Suppressor macrophage (primary cell): Measurements from ENCODE around the gene TPP1.
A peak's percentile ranks its signal among the peaks of the same experiment; 100 is the strongest.

ENCODE experiments used
- DNase-seq, 4 experiments: peaks; one replicate each; pipeline ENCODE4 v3.0.0-alpha.2; 2020 to 2022

TPP1 gene

GRCh38 chr11:6646918-6647679, 27.9 kb upstream of the TPP1 start:
- DNase-seq = peak; percentile 31 to 64 (median 57)

GRCh38 chr11:6646576-6646917, 27.3 kb upstream of the TPP1 start:
- DNase-seq = no peak

- peak; percentile 45 to 69 (median 64) for DNase-seq
Observed at GRCh38 chr11:6646071-6646470, 26.8 kb upstream of the TPP1 start.

- DNase-seq = no peak
Observed at GRCh38 chr11:6642957-6643356, 23.7 kb upstream of the TPP1 start.

DNA sequence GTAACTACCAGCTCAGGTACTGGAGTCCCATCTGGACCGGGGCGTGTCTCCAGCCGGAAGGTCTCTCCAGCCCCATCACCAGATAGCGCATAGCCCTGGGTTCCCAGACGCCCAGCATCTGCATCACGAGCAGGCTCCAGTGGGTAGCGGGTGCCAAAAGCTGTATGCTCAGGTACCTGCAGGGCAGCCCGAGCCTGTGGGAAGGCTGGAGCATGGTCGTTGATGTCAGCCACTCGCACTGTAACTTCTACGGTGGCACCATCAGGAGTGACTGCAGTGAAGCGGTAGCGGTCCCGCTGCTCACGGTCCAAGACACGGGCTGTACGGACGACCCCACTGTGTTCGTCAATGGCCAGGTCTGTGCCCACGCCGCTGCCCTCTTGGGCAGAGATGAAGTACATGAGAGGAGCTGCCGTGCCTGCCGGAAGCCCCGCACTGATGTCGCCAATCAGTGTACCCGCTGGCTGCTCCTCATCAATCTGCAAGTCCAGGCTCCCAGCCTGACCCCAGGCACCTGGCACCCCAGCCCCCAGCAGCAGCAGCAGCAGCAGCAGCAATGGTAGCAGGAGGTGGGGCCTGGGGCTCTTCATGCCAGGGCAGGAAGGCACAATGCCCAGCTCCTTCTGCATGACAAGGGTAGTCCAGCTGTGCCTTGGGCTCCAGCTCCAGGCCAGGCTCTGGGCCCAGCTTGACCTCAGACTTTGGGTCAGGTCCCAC, 21.9 kb upstream of the TPP1 start:
- DNase-seq = no peak

DNA sequence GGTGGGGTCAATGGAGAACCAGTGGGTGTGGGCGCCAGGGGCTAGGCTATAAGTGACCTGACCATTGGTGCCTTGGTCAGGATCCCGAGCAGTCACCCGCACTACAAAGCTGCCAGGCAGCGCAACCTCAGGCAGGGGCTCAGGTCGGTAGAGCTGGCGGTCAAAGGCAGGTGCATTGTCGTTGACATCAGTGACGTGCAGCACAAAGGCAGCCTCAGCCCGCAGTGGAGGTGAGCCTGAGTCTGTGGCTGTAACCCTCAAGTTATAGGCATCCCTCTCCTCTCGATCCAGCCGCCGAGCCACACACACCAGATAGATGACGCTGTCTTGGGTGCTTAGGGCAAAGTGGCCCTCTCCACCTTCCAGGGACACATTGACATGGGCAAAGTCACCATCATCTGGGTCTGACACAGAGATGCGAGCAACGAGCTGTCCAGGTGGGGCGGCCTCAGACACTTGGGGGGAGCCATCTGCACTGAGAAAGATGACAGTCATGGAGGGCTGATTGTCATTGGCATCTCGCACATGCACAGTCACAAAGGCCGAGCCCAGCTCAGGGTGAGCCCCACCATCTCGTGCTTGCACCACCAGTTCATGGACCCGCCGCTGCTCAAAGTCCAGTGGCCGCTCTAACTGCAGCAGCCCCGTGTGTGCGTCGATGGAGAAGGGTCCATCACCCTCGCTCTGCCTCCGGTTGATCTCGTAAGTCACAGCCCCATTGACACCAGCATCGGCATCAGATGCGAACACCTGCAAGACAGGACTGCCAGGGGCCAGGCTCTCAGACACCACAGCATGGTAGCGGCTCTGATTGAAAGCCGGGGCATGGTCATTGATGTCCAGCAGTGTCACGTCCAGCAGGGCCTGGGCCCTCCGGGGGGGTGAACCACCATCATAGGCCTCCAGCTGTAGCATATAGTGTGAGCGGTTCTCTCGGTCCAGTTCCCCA, 21.1 kb upstream of the TPP1 start:
- DNase-seq = no peak

GRCh38 chr11:6638429-6638828, 19.2 kb upstream of the TPP1 start:
- no peak for DNase-seq

- no peak for DNase-seq
Observed at GRCh38 chr11:6637871-6638270, 18.6 kb upstream of the TPP1 start.

GRCh38 chr11:6636480-6636879, 17.3 kb upstream of the TPP1 start:
- DNase-seq = no peak

DNA sequence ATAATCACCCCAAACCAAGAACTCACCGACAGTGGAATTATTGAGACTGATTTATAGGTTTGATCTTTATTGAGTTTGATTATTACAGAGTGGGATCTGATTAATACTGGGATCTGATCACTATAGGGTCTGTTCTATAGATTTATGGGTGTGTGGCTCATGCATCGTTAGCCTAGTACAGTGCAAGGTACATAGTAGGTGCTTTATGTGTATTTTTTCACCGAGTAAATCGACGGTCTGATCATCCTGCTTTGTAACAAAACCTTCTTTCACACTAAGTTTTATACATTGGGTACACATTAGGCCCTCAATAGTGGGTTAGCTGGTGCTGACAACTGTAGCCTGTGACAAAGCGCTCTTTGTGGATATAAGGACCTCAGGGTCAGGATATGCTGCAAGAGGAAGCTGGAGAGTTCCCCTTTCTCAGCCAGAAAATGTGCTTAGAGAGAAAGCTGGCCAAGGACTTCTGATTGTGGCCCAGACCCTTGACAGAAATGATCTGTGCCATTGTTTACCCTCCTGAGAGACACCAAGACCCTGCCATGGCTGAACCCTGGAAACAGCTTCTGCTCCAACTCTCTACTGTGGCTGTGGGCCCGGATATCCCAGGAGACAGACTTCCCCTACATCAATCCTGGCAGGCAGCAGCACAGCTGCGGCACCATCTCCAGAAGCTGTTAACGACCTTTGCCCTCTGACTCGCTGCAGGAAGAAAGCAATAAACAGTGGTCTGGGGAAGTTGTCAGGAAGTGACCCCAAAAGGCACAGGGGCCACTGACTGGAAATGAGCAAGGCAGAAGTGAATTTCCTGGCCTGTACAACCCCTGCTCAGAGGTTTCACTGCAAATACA, 16.1 kb upstream of the TPP1 start:
- DNase-seq = peak; percentile 71 to 88 (median 80)

GRCh38 chr11:6634534-6634933, 15.3 kb upstream of the TPP1 start:
- no peak for DNase-seq

DNA sequence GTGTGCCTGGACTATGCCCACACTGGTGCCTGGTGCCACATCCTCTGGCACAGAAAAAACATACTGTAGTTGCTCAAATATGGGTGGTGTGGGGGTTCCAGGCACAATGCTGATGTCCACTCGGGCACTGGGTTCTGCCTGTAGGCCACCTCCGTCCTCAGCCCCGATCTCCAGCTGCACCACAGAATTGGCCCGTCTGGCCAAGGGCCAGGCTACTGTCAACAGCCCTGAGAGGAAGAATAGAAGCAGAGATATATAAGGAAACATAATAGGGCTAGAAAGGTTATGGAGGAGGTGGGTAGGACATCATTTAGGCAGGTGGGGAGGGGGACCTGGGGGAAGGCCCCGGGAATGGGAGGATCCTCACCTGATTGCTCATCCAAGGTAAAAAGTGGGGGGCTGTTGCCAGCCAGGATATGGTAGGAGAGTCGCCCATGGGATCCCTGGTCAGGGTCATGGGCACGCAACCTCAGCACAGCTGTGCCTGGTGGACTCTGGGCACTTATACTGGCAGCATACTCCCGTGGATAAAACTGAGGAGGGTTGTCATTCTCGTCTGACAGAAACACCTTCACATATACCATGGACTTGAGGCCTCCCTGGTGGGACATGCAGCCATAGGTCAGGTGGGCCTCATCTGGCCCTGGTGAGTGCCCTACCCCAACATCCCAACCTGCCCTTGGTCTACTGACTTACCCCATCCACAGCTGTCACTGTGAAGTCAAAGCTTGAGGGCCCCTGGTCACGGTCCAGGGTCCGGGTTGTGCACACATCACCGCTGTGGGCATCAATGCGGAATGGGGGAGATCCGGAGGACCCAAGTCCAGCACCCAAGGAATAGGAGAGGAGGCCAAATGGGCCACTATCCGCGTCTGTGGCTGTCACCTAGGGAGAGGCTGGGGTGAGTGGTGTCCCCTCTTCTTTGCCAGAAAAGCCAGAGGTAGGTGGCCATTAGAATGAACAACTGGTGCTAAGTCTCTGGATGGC, 14.5 kb upstream of the TPP1 start:
- no peak for DNase-seq

GRCh38 chr11:6632116-6633073, 13.2 kb upstream of the TPP1 start:
- DNase-seq = no peak

GRCh38 chr11:6631361-6631890, 12.2 kb upstream of the TPP1 start:
- no peak for DNase-seq

DNA sequence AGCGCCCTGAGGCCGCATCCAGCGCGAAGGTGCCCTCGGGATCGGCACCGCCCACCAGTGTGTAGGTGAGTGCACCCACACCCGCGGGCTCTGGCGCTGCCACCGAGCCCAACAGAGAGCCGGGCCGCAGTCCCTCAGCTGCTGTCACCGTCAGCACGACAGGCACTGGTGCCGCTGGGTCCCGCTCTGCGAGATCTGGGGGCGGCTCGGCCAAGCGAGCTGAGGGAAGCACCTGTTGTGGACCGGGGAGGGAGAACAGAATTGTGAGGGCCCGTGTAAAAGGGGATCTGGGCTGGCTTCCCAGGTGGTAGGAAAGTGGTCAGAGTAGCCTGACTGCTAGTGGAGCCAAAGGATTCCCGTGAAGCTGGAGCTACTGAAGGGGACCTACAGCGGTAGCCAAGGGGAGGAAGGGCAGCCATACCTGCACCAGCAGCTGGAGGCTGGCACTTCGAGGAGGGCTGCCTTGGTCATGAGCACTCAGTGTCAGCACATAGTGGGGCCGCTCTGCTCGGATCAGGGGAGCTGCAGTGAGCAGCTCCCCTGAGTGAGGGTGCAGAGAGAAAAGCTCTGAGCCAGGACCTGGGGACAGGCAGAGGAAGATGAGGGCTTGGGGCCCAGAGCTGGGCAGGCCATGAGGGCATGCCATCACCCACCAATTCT, 11.5 kb upstream of the TPP1 start:
- no peak for DNase-seq

GRCh38 chr11:6629892-6630631, 10.8 kb upstream of the TPP1 start:
- no peak for DNase-seq

GRCh38 chr11:6629573-6629891, 10.3 kb upstream of the TPP1 start:
- DNase-seq = no peak

DNA sequence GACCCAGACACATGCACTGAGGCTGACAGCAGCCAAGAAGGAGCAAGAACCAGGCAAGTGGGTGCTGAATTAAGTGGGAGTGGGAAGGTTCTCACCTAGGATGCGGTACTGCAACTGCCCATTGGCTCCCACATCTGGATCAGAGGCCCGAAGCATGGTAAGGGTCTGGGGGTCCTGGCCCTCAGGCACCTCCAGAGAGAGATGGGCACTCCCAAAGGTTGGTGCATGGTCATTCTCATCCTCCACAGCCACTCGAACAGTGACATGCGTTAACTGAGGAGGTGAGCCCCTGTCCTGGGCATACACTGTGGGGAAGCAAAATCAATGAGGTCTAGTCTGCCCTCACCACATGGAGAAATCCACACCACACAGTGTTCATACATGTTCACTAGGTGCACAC, 9.3 kb upstream of the TPP1 start:
- DNase-seq = no peak
